ENCODE results near the gene MAD1L1. TPM values are rescaled to one million over a fixed set of nuclear protein-coding genes. Genes with fewer than 3 reads are reported as not detected.
A peak's percentile ranks its signal among the peaks of the same experiment; 100 is the strongest.

The MAD1L1 gene
- total and polyA plus RNA-seq, 5 donors from 2014 or later, result 225 to 380 (median 300) TPM

- DNase-seq (peak in 2 of 3 donors; percentile 63), ATAC-seq (ENCODE audit: low read depth in 2 of 2) (peak; percentile 72 to 82)
- Mint-ChIP-seq H3K27ac (peak overlapping the region; percentile 90 to 95 (median 94)), H3K4me3 (peak overlapping the region; percentile 29 to 80 (median 50)), H3K9me3 (peaks cover 0 to 10% (median 6%) of the 10 kb centered on the region in 7 donors), H3K27me3 (no peaks in the 10 kb centered on the region), H3K36me3 (peaks cover 8% of the 10 kb centered on the region), H3K4me1 (peaks cover 3 to 26% (median 14%) of the 10 kb centered on the region in 4 donors)
- Histone ChIP-seq H3K4me3 (ENCODE audit: low read depth, low read length) (no peak overlapping the region), H3K27me3 (ENCODE audit: control insufficient read depth, insufficient read depth, low read length) (no peaks in the 10 kb centered on the region), H3K4me1 (ENCODE audit: control insufficient read depth, insufficient read depth, low read length, poor library complexity, severe bottlenecking) (peaks cover 7% of the 10 kb centered on the region), H3K9me3 (ENCODE audit: control insufficient read depth in 2 of 2, low read length in 2 of 2) (peaks cover 4 to 5% of the 10 kb centered on the region in 2 experiments), H3K36me3 (ENCODE audit: control insufficient read depth, insufficient read depth, low read length) (no peaks in the 10 kb centered on the region), H3K27ac (ENCODE audit: insufficient read depth, low read length, poor library complexity, severe bottlenecking) (no peak overlapping the region)
Observed at GRCh38 chr7:2019711-2020511, 212.8 kb downstream of the MAD1L1 start.

- peaks cover 3 to 26% (median 14%) of the 10 kb centered on the region in 4 donors for H3K4me1 Mint-ChIP-seq
- peaks cover 7% of the 10 kb centered on the region for H3K4me1 ChIP-seq (ENCODE audit: control insufficient read depth, insufficient read depth, low read length, poor library complexity, severe bottlenecking)
- H3K36me3 ChIP-seq (ENCODE audit: control insufficient read depth, insufficient read depth, low read length), result no peaks in the 10 kb centered on the region
- no peak overlapping the region for H3K27ac ChIP-seq (ENCODE audit: insufficient read depth, low read length, poor library complexity, severe bottlenecking)
- peaks cover 0 to under 1% of the 10 kb centered on the region in 2 experiments for H3K9me3 ChIP-seq (ENCODE audit: control insufficient read depth in 2 of 2, low read length in 2 of 2)
- peak overlapping the region in 2 of 3 donors; percentile 73 to 90 for H3K27ac Mint-ChIP-seq
- H3K4me3 ChIP-seq (ENCODE audit: low read depth, low read length), result no peak overlapping the region
- H3K9me3 Mint-ChIP-seq, result peaks cover 0 to 6% (median 4%) of the 10 kb centered on the region in 7 donors
- no peaks in the 10 kb centered on the region for H3K27me3 ChIP-seq (ENCODE audit: control insufficient read depth, insufficient read depth, low read length)
- peaks cover 4% of the 10 kb centered on the region for H3K36me3 Mint-ChIP-seq
- no peak for DNase-seq
- ATAC-seq (ENCODE audit: low read depth in 2 of 2), result no peak
- no peaks in the 10 kb centered on the region for H3K27me3 Mint-ChIP-seq
- peak overlapping the region in 1 of 4 donors; percentile 29 for H3K4me3 Mint-ChIP-seq
Observed at GRCh38 chr7:2019461-2019710, 213.4 kb downstream of the MAD1L1 start.

GRCh38 chr7:2018569-2019460 is 213.9 kb downstream of the MAD1L1 start:
- Histone ChIP-seq H3K4me1 (ENCODE audit: control insufficient read depth, insufficient read depth, low read length, poor library complexity, severe bottlenecking) (peaks cover 7% of the 10 kb centered on the region), H3K27ac (ENCODE audit: insufficient read depth, low read length, poor library complexity, severe bottlenecking) (no peak overlapping the region), H3K4me3 (ENCODE audit: low read depth, low read length) (no peak overlapping the region), H3K36me3 (ENCODE audit: control insufficient read depth, insufficient read depth, low read length) (no peaks in the 10 kb centered on the region), H3K27me3 (ENCODE audit: control insufficient read depth, insufficient read depth, low read length) (no peaks in the 10 kb centered on the region), H3K9me3 (ENCODE audit: control insufficient read depth in 2 of 2, low read length in 2 of 2) (no peaks in the 10 kb centered on the region)
- DNase-seq (no peak), ATAC-seq (ENCODE audit: low read depth in 2 of 2) (no peak)
- Mint-ChIP-seq H3K36me3 (peaks cover 3% of the 10 kb centered on the region), H3K4me3 (peak overlapping the region in 1 of 4 donors; percentile 69), H3K4me1 (peaks cover 3 to 26% (median 14%) of the 10 kb centered on the region in 4 donors), H3K9me3 (peaks cover 0 to 6% (median 0%) of the 10 kb centered on the region in 7 donors), H3K27me3 (no peaks in the 10 kb centered on the region), H3K27ac (peak overlapping the region in 2 of 3 donors; percentile 73 to 90)

- Histone ChIP-seq H3K27me3 (ENCODE audit: control insufficient read depth, insufficient read depth, low read length) (no peaks in the 10 kb centered on the region), H3K9me3 (ENCODE audit: control insufficient read depth in 2 of 2, low read length in 2 of 2) (no peaks in the 10 kb centered on the region), H3K27ac (ENCODE audit: insufficient read depth, low read length, poor library complexity, severe bottlenecking) (no peak overlapping the region), H3K4me1 (ENCODE audit: control insufficient read depth, insufficient read depth, low read length, poor library complexity, severe bottlenecking) (peaks cover 7% of the 10 kb centered on the region), H3K36me3 (ENCODE audit: control insufficient read depth, insufficient read depth, low read length) (no peaks in the 10 kb centered on the region), H3K4me3 (ENCODE audit: low read depth, low read length) (no peak overlapping the region)
- no peak overlapping the region for H3K4me3 Mint-ChIP-seq
- peaks cover 0 to 6% (median 0%) of the 10 kb centered on the region in 7 donors for H3K9me3 Mint-ChIP-seq
- DNase-seq (no peak), ATAC-seq (ENCODE audit: low read depth in 2 of 2) (no peak)
- peaks cover 4% of the 10 kb centered on the region for H3K36me3 Mint-ChIP-seq
- H3K27me3 Mint-ChIP-seq, result no peaks in the 10 kb centered on the region
- peak overlapping the region in 1 of 3 donors; percentile 83 for H3K27ac Mint-ChIP-seq
- H3K4me1 Mint-ChIP-seq, result peaks cover 3 to 26% (median 16%) of the 10 kb centered on the region in 4 donors
Observed at GRCh38 chr7:2017914-2018568, 214.7 kb downstream of the MAD1L1 start.

- Histone ChIP-seq H3K9me3 (ENCODE audit: control insufficient read depth in 2 of 2, low read length in 2 of 2) (no peaks in the 10 kb centered on the region), H3K27me3 (ENCODE audit: control insufficient read depth, insufficient read depth, low read length) (no peaks in the 10 kb centered on the region), H3K27ac (ENCODE audit: insufficient read depth, low read length, poor library complexity, severe bottlenecking) (no peak overlapping the region), H3K4me1 (ENCODE audit: control insufficient read depth, insufficient read depth, low read length, poor library complexity, severe bottlenecking) (peaks cover 7% of the 10 kb centered on the region), H3K4me3 (ENCODE audit: low read depth, low read length) (no peak overlapping the region), H3K36me3 (ENCODE audit: control insufficient read depth, insufficient read depth, low read length) (no peaks in the 10 kb centered on the region)
- peak overlapping the region in 1 of 3 donors; percentile 83 for H3K27ac Mint-ChIP-seq
- H3K27me3 Mint-ChIP-seq, result no peaks in the 10 kb centered on the region
- ATAC-seq (ENCODE audit: low read depth in 2 of 2), result no peak
- no peak for DNase-seq
- peaks cover 0 to 3% (median 0%) of the 10 kb centered on the region in 7 donors for H3K9me3 Mint-ChIP-seq
- peaks cover 0 to 26% (median 17%) of the 10 kb centered on the region in 4 donors for H3K4me1 Mint-ChIP-seq
- H3K4me3 Mint-ChIP-seq, result no peak overlapping the region
- peaks cover 7% of the 10 kb centered on the region for H3K36me3 Mint-ChIP-seq
Observed at GRCh38 chr7:2017481-2017891, 215.3 kb downstream of the MAD1L1 start.

GRCh38 chr7:2016761-2017480 is 215.8 kb downstream of the MAD1L1 start:
- Mint-ChIP-seq H3K4me3 (no peak overlapping the region), H3K27me3 (no peaks in the 10 kb centered on the region), H3K9me3 (peaks cover 0 to 3% (median 0%) of the 10 kb centered on the region in 7 donors), H3K27ac (peak overlapping the region in 1 of 3 donors; percentile 75), H3K36me3 (peaks cover 12% of the 10 kb centered on the region), H3K4me1 (peaks cover 0 to 26% (median 17%) of the 10 kb centered on the region in 4 donors)
- Histone ChIP-seq H3K4me1 (ENCODE audit: control insufficient read depth, insufficient read depth, low read length, poor library complexity, severe bottlenecking) (peaks cover 7% of the 10 kb centered on the region), H3K27me3 (ENCODE audit: control insufficient read depth, insufficient read depth, low read length) (no peaks in the 10 kb centered on the region), H3K36me3 (ENCODE audit: control insufficient read depth, insufficient read depth, low read length) (no peaks in the 10 kb centered on the region), H3K9me3 (ENCODE audit: control insufficient read depth in 2 of 2, low read length in 2 of 2) (no peaks in the 10 kb centered on the region), H3K4me3 (ENCODE audit: low read depth, low read length) (no peak overlapping the region), H3K27ac (ENCODE audit: insufficient read depth, low read length, poor library complexity, severe bottlenecking) (no peak overlapping the region)
- no peak for ATAC-seq (ENCODE audit: low read depth in 2 of 2)
- DNase-seq, result no peak
